GM18520 (cell line): ENCODE results near the gene GALNT3.

ENCODE experiments used
- ATAC-seq: cut with Tn5 transposase; IDR thresholded peaks from one replicate; pipeline ENCODE4 v1.9.1; 2021; ENCODE audit not compliant: unreplicated experiment

The GALNT3 gene

DNA sequence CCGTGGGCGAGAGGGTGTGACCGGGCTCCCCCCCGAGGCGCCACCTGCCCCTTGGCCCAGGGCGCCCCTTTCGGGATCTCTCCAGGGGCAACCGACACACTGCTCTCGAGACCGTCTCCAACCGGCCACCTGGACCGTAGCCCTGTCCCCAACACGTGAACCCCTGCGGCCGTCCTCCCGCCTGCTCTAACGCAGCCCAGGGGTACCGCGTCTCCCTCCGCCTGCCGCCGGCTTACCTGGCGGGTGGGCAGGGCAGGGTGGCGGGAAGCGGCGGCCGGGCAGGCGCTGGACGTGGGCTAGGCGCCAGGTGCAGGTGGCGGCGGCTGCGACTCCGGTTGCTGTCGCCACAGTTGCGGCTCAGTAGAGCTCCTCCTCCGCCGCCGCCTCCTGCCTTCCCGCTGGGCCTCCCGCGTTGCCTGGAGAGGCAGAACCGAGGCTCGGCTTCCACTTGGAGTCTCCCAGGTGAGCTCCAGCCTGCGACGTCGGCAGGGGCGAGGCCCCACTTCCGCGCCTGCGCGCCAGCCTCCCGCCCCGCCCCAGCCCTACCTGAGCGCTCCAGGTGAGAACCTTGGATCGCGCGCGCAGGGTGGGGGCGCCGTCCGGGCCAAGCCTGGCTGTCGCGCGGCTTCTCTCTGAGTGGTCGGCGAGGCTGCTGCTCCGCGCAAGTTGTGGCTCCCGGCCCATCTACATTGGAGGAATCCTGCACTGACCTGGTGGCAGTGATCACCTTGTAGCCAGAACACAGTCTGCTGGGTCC lies at the start of gene GALNT3:
GALNT3 (minus strand) TSS at position 469 of the 757 bp plus-strand sequence. CDS start 23,547 bp downstream, outside the sequence.
- ATAC-seq, result peak; percentile 13

DNA sequence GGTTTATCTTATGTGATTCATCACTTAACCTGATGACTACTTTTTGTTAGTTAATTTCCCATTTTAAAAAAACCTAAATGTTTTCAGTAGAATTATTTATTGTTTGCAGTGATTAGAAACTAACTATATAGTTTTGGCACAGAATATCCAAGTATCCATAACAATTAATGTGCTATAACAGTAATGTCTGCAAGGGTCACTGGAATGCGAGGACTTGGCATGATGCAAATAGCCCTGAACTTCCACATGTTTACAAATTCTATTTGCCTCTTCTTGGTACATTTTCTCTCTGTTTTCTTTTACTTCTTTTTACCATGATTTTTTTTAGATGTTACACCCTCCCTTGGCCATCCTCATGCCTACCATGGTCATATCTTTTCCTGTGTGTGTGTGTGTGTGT lies 49.3 kb upstream of the GALNT3 start:
- no peak for ATAC-seq

DNA sequence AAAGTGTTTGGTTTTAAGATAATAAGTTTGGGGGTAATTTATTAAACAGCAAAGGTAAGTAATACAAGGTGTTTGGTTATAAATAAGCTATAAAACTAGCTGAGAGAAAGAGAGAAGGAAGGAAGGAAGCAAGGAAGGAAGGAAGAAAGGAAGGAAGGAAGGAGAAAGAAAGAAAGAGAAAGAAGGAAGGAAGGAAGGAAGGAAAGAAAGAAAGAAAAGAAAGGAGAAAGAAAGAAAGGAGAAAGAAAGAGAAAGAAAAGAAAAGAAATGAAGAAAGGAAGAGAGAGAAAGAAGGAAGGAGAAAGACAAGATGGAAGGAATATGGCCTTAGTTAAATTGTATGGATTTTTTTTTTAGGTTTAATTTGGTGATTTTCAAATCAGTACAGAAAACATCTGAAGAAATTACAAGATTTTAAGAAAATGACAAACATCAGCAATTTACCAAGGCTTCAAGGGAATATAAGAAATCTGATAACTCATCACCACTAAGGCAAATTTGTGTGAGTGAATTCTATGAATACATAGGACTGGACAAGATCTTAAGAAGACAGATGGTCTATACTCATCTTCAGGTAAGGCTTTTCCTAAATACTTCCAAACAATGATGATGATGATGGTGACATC lies 46.4 kb upstream of the GALNT3 start:
- no peak for ATAC-seq

DNA sequence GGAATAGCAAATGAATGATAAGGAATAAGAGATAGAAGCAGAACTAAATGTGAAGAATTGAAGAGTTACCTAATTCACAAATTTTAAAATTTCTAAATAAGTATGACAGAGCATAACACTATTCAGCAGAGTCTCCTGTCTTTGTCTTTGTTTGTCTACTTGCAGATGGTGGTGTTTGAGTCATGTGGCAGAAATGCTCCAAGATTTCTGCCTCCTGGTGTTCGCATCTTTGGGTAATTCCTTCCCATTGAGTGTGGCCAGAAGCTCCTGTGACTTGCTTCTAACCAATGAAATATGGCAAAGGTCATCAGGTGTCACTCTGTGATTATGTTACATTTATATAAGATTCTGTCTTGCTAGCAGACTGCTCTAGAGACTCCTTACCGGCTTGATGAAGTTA lies 45.6 kb upstream of the GALNT3 start:
- ATAC-seq, result no peak

DNA sequence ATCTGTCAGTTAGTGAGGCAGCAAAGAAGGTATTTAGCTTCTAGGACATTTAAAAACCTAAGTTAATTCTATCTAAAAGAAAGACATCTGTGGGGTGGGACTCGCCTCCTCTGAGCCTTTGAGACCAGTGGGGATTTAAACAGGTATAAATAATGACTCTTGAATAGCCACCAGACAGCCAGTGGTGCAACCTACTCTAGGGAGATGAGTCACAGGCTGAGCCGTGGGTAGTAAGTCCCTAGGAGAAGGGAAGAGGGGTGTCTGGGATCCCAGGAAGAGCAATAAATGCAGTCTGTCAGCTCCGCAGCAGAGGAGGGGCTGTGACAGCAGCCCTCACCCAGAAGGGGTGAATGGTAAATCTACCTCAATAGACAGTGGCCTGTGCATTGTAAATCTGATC lies 43.1 kb upstream of the GALNT3 start:
- no peak for ATAC-seq

- ATAC-seq, result no peak
Observed at GRCh38 chr2:165835363-165835762, 41.3 kb upstream of the GALNT3 start.

DNA sequence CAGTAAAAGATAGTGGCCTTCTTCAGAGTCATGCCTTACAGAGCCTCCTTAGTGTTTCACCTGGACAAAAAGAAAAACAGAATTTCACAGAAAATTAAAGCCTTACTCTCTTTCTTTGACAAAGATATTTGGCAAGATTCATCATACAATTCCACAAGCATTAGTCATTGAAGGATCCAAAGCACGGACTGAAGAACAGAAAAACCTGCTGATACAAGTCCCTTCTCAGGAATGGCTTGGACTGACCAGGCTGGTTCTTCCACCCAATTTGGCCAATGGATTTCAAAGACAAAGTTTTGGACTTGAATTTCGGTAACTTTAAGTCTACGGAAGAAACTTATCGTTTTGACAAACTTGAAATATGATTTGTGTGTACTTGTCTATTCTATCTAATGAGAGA lies 39.1 kb upstream of the GALNT3 start:
- no peak for ATAC-seq

DNA sequence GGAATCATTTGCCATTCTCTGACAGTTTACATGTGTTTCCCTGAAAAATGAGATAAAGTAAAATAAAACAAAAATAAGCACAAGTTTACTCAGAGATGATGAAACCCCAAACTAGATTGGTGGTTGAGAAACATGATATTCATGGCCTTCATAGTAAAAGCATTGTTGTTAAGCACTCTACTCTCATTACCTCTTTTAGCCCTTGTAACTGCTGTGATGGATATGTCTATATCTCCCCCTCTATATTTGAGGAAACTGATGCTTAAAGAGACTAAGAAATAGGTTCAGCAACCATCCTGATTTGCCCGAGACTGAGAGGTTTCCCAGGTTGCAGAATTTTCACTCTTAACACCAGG lies 33.9 kb upstream of the GALNT3 start:
- ATAC-seq, result no peak

- no peak for ATAC-seq
Observed at GRCh38 chr2:165827016-165827920, 33.2 kb upstream of the GALNT3 start.

GRCh38 chr2:165825041-165825440 lies 31.0 kb upstream of the GALNT3 start:
- ATAC-seq, result no peak

- ATAC-seq, result no peak
Observed at GRCh38 chr2:165820296-165820695, 26.2 kb upstream of the GALNT3 start.

DNA sequence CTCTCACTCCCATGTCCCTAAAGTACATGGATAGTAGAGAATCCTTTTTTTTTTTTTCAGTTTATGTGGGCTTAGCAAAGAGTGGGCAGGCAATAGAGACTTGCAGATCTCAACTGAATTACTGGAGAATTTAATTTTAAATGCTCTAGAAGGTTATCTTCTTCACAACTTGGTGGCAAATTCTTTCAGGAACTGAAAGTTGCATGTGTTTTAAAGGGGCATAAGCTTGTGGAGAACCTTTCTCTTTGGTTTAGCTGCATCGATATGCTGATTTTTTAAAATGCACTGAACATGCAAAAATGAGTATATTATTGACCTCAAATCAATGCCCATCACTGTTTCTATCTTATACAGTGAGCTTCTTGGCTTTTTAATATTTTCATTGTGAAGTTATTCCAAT lies 24.9 kb upstream of the GALNT3 start:
- ATAC-seq, result no peak

GRCh38 chr2:165815299-165816141 lies 21.5 kb upstream of the GALNT3 start:
- ATAC-seq, result no peak

DNA sequence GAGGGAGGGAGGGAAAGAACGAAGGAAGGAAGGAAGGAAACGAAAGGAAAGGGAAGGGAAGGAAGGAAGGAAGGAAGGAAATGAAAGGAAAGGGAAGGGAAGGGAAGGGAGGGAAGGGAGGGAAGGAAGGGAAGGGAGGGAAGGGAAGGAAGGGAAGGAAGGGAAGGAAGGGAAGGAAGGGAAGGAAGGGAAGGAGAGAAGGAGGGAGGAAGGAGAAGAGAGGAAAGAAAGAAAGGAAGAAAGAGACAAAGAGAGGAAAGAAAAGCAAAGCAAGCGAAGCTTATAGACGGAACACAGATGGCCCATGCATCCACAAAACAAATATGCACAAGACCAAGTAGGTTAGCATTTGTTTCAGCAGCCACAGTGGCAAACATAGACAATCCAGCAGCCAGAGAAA lies 20.4 kb upstream of the GALNT3 start:
- no peak for ATAC-seq

DNA sequence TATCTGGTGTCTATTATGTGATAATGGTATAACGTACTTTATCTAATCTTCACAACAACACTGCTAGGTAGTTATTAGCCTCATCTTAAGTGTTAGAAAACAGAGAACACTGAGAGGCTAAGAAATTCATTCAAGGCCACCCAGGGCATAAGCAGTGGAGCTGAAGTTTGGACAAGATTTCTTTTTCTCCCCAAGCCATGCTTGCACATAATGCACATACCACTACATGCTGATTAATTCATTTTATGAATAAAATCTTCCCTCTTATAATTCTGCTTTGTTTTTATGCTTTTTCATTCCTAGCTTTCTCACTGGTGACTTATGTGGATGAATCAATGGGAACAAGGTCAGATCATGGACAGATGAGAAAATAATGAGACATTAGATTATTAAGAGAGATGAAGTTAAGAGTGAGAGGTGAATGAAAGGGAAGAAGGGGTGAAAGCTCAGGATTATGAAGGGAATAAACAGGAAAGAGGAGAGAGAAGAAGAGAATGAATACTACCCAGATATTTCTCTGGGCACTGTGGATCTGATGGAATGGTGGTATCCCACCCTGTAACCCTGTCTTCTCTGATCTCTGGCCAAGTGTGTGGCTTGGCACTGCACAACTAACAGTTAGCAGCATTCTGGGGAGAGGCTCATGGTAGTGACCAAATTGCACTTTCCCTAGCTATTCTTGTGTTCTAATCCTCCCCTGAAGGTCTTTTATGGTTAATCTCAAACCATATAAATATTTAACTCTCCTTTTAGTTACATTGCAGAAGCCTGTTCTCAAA lies 17.7 kb upstream of the GALNT3 start:
- ATAC-seq, result no peak

GRCh38 chr2:165810418-165810817 lies 16.4 kb upstream of the GALNT3 start:
- no peak for ATAC-seq

DNA sequence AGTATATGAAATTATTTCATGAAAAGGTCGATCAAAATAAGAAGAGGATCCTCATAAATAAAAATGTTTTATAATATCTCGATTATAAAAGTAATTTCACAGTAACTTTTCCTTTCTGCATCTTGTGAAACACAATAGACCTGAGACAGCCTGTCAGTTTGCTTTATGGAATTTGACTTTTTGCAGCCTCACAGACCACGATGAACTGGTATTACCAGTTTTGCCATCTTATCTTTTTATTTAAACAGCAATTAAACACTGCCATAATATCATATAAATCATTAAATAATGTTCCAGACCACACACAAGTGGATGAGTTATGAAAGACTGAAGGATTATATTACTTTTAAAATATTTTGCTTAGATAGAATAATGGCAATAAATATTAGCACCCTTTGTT lies 10.7 kb upstream of the GALNT3 start:
- no peak for ATAC-seq

DNA sequence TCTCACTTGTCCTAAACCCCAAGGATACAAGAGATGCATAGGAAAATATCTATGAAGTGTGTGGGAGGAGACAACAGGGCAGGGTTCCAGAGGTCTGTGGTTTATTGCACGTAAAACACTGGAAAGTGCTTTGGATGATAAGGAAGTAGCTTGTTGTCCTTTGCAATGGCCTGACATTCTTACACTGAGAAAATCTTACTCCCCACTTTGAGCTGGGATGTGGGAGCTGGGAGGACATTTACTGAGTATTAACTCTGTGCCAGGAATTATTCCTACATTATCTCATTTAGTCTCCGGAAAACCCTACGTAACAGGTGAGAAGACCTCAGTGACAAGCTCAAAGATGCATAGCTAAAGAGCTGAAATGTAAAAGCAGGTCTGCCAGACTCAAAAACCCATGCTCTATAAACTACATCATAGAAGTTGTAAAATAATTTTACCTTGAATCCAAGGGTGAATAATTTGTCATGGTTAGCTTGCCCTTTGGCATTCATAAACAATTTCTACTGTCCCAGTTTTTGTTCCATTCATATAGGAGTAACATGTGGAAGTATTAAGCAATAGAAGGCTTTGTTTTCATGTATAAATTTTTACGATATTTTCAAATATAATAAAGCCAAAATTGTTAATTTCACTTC lies 9.2 kb upstream of the GALNT3 start:
- no peak for ATAC-seq

DNA sequence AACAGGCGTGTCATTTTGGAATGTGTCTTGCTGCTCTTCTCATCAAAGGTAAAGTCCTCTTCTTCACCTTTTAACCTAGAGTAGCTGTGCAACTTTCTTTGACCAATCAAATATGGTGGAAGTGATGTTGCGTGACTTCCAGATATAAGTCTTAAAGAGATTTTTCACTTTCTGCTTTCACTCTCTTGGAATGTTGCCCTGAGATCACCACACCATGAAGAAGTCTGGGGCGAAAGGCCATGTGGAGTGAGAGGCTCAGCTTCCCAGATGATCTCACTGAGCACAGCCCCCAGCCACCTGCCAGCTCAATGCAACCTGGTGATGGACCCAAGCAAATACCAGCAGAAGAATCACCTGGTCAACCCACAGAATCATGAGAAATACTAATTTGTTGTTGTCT lies 7.1 kb upstream of the GALNT3 start:
- no peak for ATAC-seq
